ENCODE results near the gene MBP.
"Not testable (repeated sequence)": the region's sequence is repeated elsewhere in the genome, so short reads cannot be mapped to it uniquely, and the experiment has no call there.

The MBP gene

DNA sequence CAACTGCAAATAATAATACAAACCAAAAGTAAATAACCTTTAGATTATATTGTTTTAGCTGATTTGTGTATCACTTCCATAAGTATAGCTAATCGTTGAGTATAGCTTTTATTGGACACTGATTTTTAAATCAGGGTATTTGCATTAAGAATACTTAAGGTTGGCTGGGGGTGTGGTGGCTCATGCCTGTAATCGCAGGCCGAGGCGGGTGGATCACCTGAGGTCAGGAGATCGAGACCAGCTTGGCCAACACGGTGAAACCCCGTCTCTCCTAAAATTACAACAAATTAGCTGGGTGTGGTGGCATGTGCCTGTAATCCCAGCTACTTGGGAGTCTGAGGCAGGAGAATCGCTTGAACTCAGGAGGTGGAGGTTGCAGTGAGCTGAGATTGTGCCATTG, 188.2 kb downstream of the MBP start:
- not testable (repeated sequence) for DNase-seq (ENCODE audit: low spot score)

DNA sequence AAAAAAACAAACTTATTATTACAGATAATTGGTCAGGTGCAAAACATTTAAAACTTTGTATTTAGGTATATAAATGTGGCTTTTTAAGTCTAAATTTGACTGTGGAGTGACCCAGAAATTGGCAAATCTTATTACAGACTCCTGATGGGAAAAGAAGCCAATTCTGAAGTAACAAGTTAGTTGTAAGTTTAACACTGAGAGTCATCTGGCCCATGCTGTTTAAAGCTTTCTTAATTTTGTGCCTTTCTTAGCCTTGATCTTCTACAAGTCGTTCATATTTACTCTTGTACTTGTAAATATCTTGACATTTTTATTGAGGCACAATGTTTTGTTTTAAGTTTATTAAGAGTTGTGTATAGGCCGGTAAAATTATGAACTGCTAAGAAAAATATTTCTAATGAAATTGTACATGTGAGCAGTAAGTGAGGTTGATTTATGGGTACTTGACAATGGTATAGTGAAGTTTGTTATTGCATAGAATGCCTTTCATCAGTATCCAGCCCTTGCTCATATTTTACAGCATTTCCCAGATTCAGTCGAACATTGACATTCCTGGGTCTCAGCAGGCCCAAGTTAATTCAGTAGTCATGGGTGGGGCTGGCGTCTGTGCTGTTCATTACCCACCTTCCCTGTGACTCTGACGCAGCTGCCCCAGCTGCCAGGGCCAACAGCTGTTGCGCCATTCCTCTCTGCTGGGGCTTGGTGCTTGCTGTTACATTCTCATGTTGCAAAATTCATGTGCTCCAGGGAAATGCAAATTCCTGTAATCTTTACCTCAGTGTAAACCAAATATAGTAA, 188.8 kb downstream of the MBP start:
- no peak for DNase-seq (ENCODE audit: low spot score)

GRCh38 chr18:76941284-76941683, 191.3 kb downstream of the MBP start:
- DNase-seq (ENCODE audit: low spot score), result no peak

DNA sequence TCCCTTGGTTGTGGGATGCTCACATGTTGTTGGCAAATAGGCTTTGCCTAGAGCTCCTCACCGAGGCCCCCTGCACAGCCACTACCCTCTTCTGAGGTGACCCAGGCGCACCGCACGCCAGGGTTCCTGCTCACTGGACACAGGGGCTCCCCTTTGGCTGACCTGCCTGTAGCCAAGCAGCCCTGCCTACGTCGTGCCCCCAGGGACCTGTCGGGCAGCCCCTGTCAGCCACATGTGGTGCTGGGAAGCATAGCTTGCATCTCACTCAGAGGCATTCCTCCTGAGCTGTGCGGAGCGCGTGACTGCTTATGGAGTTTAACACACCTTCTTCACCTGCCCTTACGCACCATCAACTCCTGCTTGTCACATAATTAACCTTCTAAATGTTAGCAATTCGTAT, 194.0 kb downstream of the MBP start:
- no peak for DNase-seq (ENCODE audit: low spot score)

GRCh38 chr18:76937597-76937996, 195.0 kb downstream of the MBP start:
- peak; percentile 15 for DNase-seq (ENCODE audit: low spot score)

- DNase-seq (ENCODE audit: low spot score), result no peak
Measured at GRCh38 chr18:76936877-76937276, 195.7 kb downstream of the MBP start.

DNA sequence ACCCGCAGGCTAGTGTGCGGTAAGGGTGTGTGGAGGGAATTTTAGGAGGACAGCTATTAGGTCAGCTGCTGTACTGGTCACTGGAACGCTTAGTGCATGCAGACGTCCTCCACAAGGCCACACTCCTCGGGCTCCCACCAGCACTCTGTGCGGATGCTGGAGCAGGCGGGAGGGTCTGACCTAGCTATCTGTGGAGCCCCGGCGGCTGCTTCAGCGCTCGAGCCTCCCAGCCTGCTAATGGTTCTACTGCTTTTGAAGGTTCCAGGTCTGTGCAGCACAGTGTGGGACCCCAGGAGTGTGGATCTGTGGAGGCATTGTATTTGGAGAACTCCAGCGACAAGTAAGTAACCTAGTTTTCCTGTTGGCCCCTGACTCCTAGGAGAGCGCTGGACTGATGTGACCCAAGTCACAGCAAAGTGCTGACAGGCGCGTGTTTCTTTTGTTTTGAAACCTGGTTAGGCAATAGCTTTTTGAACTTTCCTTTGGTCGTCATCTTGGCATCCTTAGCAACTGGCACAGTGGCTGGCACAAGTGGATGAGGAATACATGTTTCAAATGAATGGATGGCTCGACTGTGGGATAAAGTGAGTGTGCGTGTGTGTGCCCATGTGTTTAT, 196.8 kb downstream of the MBP start:
- no peak for DNase-seq (ENCODE audit: low spot score)

DNA sequence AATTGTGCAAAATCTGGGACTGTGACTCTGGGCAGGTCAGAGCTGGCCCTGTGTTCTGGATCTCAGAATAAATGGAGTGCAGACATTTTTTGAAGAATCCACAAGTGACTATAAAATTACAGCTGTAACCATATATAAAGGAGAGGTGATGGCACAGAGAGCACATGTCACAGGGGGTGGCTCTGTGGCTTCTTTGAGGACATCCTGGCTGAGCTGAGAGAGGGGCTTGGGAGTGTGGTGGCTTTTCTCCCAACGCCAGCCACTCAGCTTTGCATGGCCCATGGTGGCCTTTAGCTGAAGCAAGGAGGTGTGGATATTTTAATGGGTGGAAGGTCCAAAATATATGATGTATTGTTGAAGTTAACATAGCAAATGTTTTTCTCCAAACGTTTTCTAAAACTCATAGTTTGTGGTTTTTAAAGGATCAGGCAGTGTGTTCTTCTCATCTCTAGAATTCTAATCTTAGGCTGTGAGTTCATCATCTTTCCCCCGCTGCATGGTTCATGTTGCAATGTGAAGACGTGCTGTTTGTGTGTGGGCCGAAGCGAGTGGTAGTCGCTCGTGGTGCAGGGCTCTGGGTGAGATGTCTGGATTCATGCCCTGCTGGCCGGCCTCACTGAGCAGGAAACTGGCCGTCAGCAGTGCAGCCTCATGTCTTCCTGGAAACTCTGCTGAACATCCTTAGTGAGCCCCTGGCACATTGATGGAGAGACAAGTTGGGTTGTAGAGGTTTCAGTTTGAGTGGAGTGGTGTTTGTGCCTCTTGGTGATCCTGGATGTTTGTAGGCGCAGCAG, 200.4 kb downstream of the MBP start:
- DNase-seq (ENCODE audit: low spot score), result no peak

GRCh38 chr18:76931171-76931570, 201.4 kb downstream of the MBP start:
- no peak for DNase-seq (ENCODE audit: low spot score)

Measured in RKO (cell line).